HL-60 (cell line): Measurements from ENCODE around the gene DCC.

Source experiments
- DNase-seq, 2 experiments: peaks; one replicate each; pipeline ENCODE4 v3.0.0-alpha.2; 2010 to 2020; ENCODE audit warnings: low read depth in 1 of 2, low spot score in 1 of 2
- H3K27ac ChIP-seq: fragments of 250-450 bp; sonication (Bioruptor Pico); replicated peaks from 2 replicates; pipeline ENCODE4 v1.5.1; 2020; ENCODE audit warnings: mild to moderate bottlenecking, moderate library complexity
- H3K27me3 ChIP-seq: fragments of 250-450 bp; sonication (Bioruptor Pico); 2 replicates; pipeline ENCODE4 v1.5.1; 2021; ENCODE audit warnings: mild to moderate bottlenecking, moderate library complexity; ENCODE audit not compliant: insufficient read depth, poor library complexity, severe bottlenecking
- H3K4me3 ChIP-seq: replicated peaks from 2 replicates; pipeline ENCODE4 v1.5.1; 2011; ENCODE audit warnings: mild to moderate bottlenecking, control low read depth, low read length; ENCODE audit not compliant: insufficient read depth
- CTCF ChIP-seq: IDR thresholded peaks from one replicate; pipeline ENCODE4 v1.5.1; 2011; ENCODE audit warnings: low read length, control low read depth, inconsistent platforms; ENCODE audit not compliant: insufficient read depth
- GABPA ChIP-seq: IDR thresholded peaks from 2 replicates; pipeline ENCODE4 v1.6.1; 2012; ENCODE audit warnings: low read depth
- POLR2AphosphoS5 ChIP-seq: IDR thresholded peaks from 2 replicates; pipeline ENCODE4 v1.6.1; 2012; ENCODE audit warnings: low read depth
- REST ChIP-seq: IDR thresholded peaks from 2 replicates; pipeline ENCODE4 v1.6.1; 2012; ENCODE audit warnings: low read depth; ENCODE audit not compliant: insufficient replicate concordance
- SPI1 ChIP-seq: IDR thresholded peaks from 2 replicates; pipeline ENCODE4 v1.6.1; 2012; ENCODE audit warnings: low read depth, mild to moderate bottlenecking, borderline replicate concordance

Gene DCC

GRCh38 chr18:52764316-52764715 lies 424.3 kb downstream of the DCC start:
- DNase-seq: no peak
- no peak for TF ChIP-seq REST
- Histone ChIP-seq H3K27ac (no peak overlapping the region), H3K4me3 (no peak overlapping the region), H3K27me3 (no peaks in the 10 kb centered on the region)

- Histone ChIP-seq H3K27ac (no peak overlapping the region), H3K4me3 (no peak overlapping the region), H3K27me3 (no peaks in the 10 kb centered on the region)
- DNase-seq: no peak
- no peak for TF ChIP-seq CTCF
- TF ChIP-seq SPI1: no peak
- TF ChIP-seq REST: no peak
- TF ChIP-seq GABPA: no peak
- no peak for TF ChIP-seq POLR2AphosphoS5
Measured at GRCh38 chr18:52766002-52766545, 426.1 kb downstream of the DCC start.

- Histone ChIP-seq H3K27ac (no peak overlapping the region), H3K27me3 (no peaks in the 10 kb centered on the region), H3K4me3 (no peak overlapping the region)
- no peak for TF ChIP-seq POLR2AphosphoS5
- TF ChIP-seq CTCF: no peak
- TF ChIP-seq SPI1: no peak
- TF ChIP-seq GABPA: no peak
- DNase-seq: no peak
Measured at GRCh38 chr18:52781113-52781512, 441.1 kb downstream of the DCC start.

GRCh38 chr18:52791321-52791720 lies 451.3 kb downstream of the DCC start:
- DNase-seq: no peak
- Histone ChIP-seq H3K27ac (no peak overlapping the region), H3K27me3 (no peaks in the 10 kb centered on the region), H3K4me3 (no peak overlapping the region)
- TF ChIP-seq SPI1 (no peak), GABPA (no peak), POLR2AphosphoS5 (no peak), CTCF (no peak), REST (no peak)
